HAP-1 (cell line): Measurements from ENCODE around the gene SLC39A7.
A peak's percentile ranks its signal among the peaks of the same experiment; 100 is the strongest.

Experiments
- DNase-seq, 2 experiments: peaks; one replicate each; pipeline ENCODE4 v3.0.0-alpha.2; 2016 to 2020; ENCODE audit warnings: low spot score in 2 of 2
- H3K27me3 ChIP-seq: fragments of 250-450 bp; sonication (Bioruptor Pico); 2 replicates; pipeline ENCODE4 v1.5.1; 2020; ENCODE audit warnings: low read depth, mild to moderate bottlenecking, moderate library complexity
- H3K36me3 ChIP-seq: fragments of 250-450 bp; sonication (Bioruptor Pico); replicated peaks from 2 replicates; pipeline ENCODE4 v1.5.1; 2020; ENCODE audit warnings: mild to moderate bottlenecking
- H3K4me1 ChIP-seq: fragments of 250-450 bp; sonication (Bioruptor Pico); 2 replicates; pipeline ENCODE4 v1.5.1; 2020; ENCODE audit warnings: mild to moderate bottlenecking
- H3K4me3 ChIP-seq: fragments of 250-450 bp; sonication (Bioruptor Pico); 2 replicates; pipeline ENCODE4 v1.5.1; 2020; ENCODE audit warnings: mild to moderate bottlenecking, moderate library complexity
- H3K9me3 ChIP-seq: fragments of 250-450 bp; sonication (Bioruptor Pico); 2 replicates; pipeline ENCODE4 v1.5.1; 2020; ENCODE audit warnings: mild to moderate bottlenecking, moderate library complexity
- in situ Hi-C: fragments of 300-500 bp; cut with MboI; formaldehyde crosslinking; loops from 3 replicates; pipeline ENCODE4 v1.14.3; 2020; ENCODE audit warnings: low sequenced_read_pairs, inconsistent platforms, mixed read lengths

SLC39A7 gene

GRCh38 chr6:33190504-33191107 is 10.1 kb upstream of the SLC39A7 start:
- H3K9me3 ChIP-seq, result no peaks in the 10 kb centered on the region
- H3K4me1 ChIP-seq, result no peaks in the 10 kb centered on the region
- H3K27me3 ChIP-seq, result peaks cover 5% of the 10 kb centered on the region; the same call in 1 of the 2 replicates
- in situ Hi-C loops, result no loop called here
- no peak overlapping the region for H3K4me3 ChIP-seq
- no peak for DNase-seq
- H3K36me3 ChIP-seq, result peaks cover 8% of the 10 kb centered on the region

- Histone ChIP-seq H3K9me3 (no peaks in the 10 kb centered on the region), H3K27me3 (peaks cover 5% of the 10 kb centered on the region; the same call in 1 of the 2 replicates), H3K4me3 (no peak overlapping the region), H3K4me1 (no peaks in the 10 kb centered on the region), H3K36me3 (peaks cover 17% of the 10 kb centered on the region)
- in situ Hi-C loops, result no loop called here
- no peak for DNase-seq
These were observed 9.1 kb upstream of the SLC39A7 start for GRCh38 chr6:33191383-33192104.

- in situ Hi-C loops, result no loop called here
- Histone ChIP-seq H3K9me3 (no peaks in the 10 kb centered on the region), H3K4me1 (no peaks in the 10 kb centered on the region), H3K27me3 (peaks cover 5% of the 10 kb centered on the region; the same call in 1 of the 2 replicates), H3K36me3 (peaks cover 24% of the 10 kb centered on the region), H3K4me3 (no peak within 1 kb of the TSS)
- no peak for DNase-seq
These were observed 8.5 kb upstream of the SLC39A7 start, which contains the start of gene COL11A2 for GRCh38 chr6:33192105-33192646. Gene COL11A2, minus strand, starts transcription at chr6:33192467. Its CDS starts 227 bp downstream, at chr6:33192240.

- Histone ChIP-seq H3K27me3 (peaks cover 5% of the 10 kb centered on the region; the same call in 1 of the 2 replicates), H3K9me3 (no peaks in the 10 kb centered on the region), H3K4me1 (no peaks in the 10 kb centered on the region), H3K4me3 (no peak overlapping the region), H3K36me3 (peaks cover 26% of the 10 kb centered on the region)
- in situ Hi-C loops, result no loop called here
- no peak for DNase-seq
These were observed 7.7 kb upstream of the SLC39A7 start for GRCh38 chr6:33192671-33193602.

- peaks cover 26% of the 10 kb centered on the region for H3K36me3 ChIP-seq
- H3K9me3 ChIP-seq, result no peaks in the 10 kb centered on the region
- in situ Hi-C loops, result no loop called here
- peaks cover 5% of the 10 kb centered on the region; the same call in 1 of the 2 replicates for H3K27me3 ChIP-seq
- no peaks in the 10 kb centered on the region for H3K4me1 ChIP-seq
- no peak overlapping the region for H3K4me3 ChIP-seq
- DNase-seq, result no peak
These were observed 7.0 kb upstream of the SLC39A7 start for GRCh38 chr6:33193619-33194018.

- Histone ChIP-seq H3K4me1 (0 out of 2 replicates have a peak, but pooled peaks cover 2% of the 10 kb centered on the region), H3K36me3 (peaks cover 26% of the 10 kb centered on the region), H3K4me3 (no peak overlapping the region), H3K9me3 (no peaks in the 10 kb centered on the region), H3K27me3 (peaks cover 5% of the 10 kb centered on the region; the same call in 1 of the 2 replicates)
- no peak for DNase-seq
- in situ Hi-C loops, result no loop called here
These were observed 6.2 kb upstream of the SLC39A7 start for GRCh38 chr6:33194431-33194979.

- peaks cover 26% of the 10 kb centered on the region for H3K36me3 ChIP-seq
- no peaks in the 10 kb centered on the region for H3K9me3 ChIP-seq
- no peak for DNase-seq
- H3K4me1 ChIP-seq, result 0 out of 2 replicates have a peak, but pooled peaks cover 4% of the 10 kb centered on the region
- in situ Hi-C loops, result no loop called here
- no peak overlapping the region for H3K4me3 ChIP-seq
- H3K27me3 ChIP-seq, result peaks cover 5% of the 10 kb centered on the region; the same call in 1 of the 2 replicates
These were observed 5.1 kb upstream of the SLC39A7 start for GRCh38 chr6:33195304-33196165.

GRCh38 chr6:33197431-33198048 is 3.1 kb upstream of the SLC39A7 start:
- 0 out of 2 replicates have a peak, but pooled peaks cover 4% of the 10 kb centered on the region for H3K4me1 ChIP-seq
- in situ Hi-C loops, result no loop called here
- H3K4me3 ChIP-seq, result no peak overlapping the region
- DNase-seq, result peak; percentile 67 to 69
- H3K36me3 ChIP-seq, result peaks cover 35% of the 10 kb centered on the region
- H3K27me3 ChIP-seq, result peaks cover 1% of the 10 kb centered on the region; the same call in 1 of the 2 replicates
- H3K9me3 ChIP-seq, result no peaks in the 10 kb centered on the region

- Histone ChIP-seq H3K4me1 (0 out of 2 replicates have a peak, but pooled peaks cover 4% of the 10 kb centered on the region), H3K27me3 (no peaks in the 10 kb centered on the region), H3K9me3 (no peaks in the 10 kb centered on the region), H3K36me3 (peaks cover 43% of the 10 kb centered on the region), H3K4me3 (no peak overlapping the region)
- in situ Hi-C loops, result no loop called here
- DNase-seq, result no peak
These were observed 2.4 kb upstream of the SLC39A7 start for GRCh38 chr6:33198159-33198852.

- peaks cover 49% of the 10 kb centered on the region for H3K36me3 ChIP-seq
- in situ Hi-C loops, result no loop called here
- peaks cover 5% of the 10 kb centered on the region for H3K4me1 ChIP-seq
- H3K4me3 ChIP-seq, result peak overlapping the region; percentile 83
- H3K27me3 ChIP-seq, result no peaks in the 10 kb centered on the region
- no peak for DNase-seq
- no peaks in the 10 kb centered on the region for H3K9me3 ChIP-seq
These were observed 1.7 kb upstream of the SLC39A7 start for GRCh38 chr6:33198853-33199436.

GRCh38 chr6:33199687-33200218 is 914 bp upstream of the SLC39A7 start:
- peak overlapping the region; percentile 83 for H3K4me3 ChIP-seq
- H3K27me3 ChIP-seq, result no peaks in the 10 kb centered on the region
- in situ Hi-C loops, result no loop called here
- H3K9me3 ChIP-seq, result no peaks in the 10 kb centered on the region
- peak; percentile 74 to 92 for DNase-seq
- peaks cover 9% of the 10 kb centered on the region for H3K4me1 ChIP-seq
- H3K36me3 ChIP-seq, result peaks cover 53% of the 10 kb centered on the region
